GM19372 (cell line): ENCODE measurements around the gene KCNA1.

Experiments used
- ATAC-seq: cut with Tn5 transposase; IDR thresholded peaks from one replicate; pipeline ENCODE4 v1.9.1; 2021; ENCODE audit warnings: mild to moderate bottlenecking, low read depth, moderate library complexity; ENCODE audit not compliant: unreplicated experiment

The KCNA1 gene

GRCh38 chr12:4910502-4911315, 1.0 kb downstream of the KCNA1 start:
- ATAC-seq, result no peak

- no peak for ATAC-seq
Observed at GRCh38 chr12:4911316-4911994, 1.8 kb downstream of the KCNA1 start.

GRCh38 chr12:4914720-4915119, 5.0 kb downstream of the KCNA1 start:
- no peak for ATAC-seq

GRCh38 chr12:4915752-4916151, 6.0 kb downstream of the KCNA1 start:
- ATAC-seq, result no peak

GRCh38 chr12:4918950-4919660, 9.4 kb downstream of the KCNA1 start:
- ATAC-seq, result no peak

GRCh38 chr12:4932576-4932975, 22.9 kb downstream of the KCNA1 start:
- no peak for ATAC-seq

- ATAC-seq, result no peak
Observed at GRCh38 chr12:4933411-4933810, 23.7 kb downstream of the KCNA1 start.

GRCh38 chr12:4934407-4935035, 24.8 kb downstream of the KCNA1 start:
- ATAC-seq, result no peak

- ATAC-seq, result no peak
Observed at GRCh38 chr12:4938900-4939299, 29.2 kb downstream of the KCNA1 start.

- no peak for ATAC-seq
Observed at GRCh38 chr12:4939418-4940023, 29.8 kb downstream of the KCNA1 start.

GRCh38 chr12:4943067-4943937, 33.6 kb downstream of the KCNA1 start:
- peak; percentile 78 for ATAC-seq

- ATAC-seq, result no peak
Observed at GRCh38 chr12:4943938-4944284, 34.2 kb downstream of the KCNA1 start.

GRCh38 chr12:4947253-4947652, 37.5 kb downstream of the KCNA1 start:
- no peak for ATAC-seq

GRCh38 chr12:4951083-4951482, 41.4 kb downstream of the KCNA1 start:
- ATAC-seq, result no peak

- no peak for ATAC-seq
Observed at GRCh38 chr12:4951601-4952000, 41.9 kb downstream of the KCNA1 start.

GRCh38 chr12:4954621-4955354, 45.1 kb downstream of the KCNA1 start:
- ATAC-seq, result no peak

- ATAC-seq, result no peak
Observed at GRCh38 chr12:4956054-4956453, 46.3 kb downstream of the KCNA1 start.

- no peak for ATAC-seq
Observed at GRCh38 chr12:4956968-4957367, 47.3 kb downstream of the KCNA1 start.

- no peak for ATAC-seq
Observed at GRCh38 chr12:4957761-4958160, 48.1 kb downstream of the KCNA1 start.
